ENCODE results near the gene STAM. TPM values are rescaled to one million over a fixed set of nuclear protein-coding genes. Genes with fewer than 3 reads are reported as not detected.

STAM gene
- total and polyA plus RNA-seq, 9 donors = 10.7 to 24.7 (median 20.3) TPM

GRCh38 chr10:17737027-17737965 lies 93.3 kb downstream of the STAM start:
- Histone ChIP-seq H3K27me3 (no peaks in the 10 kb centered on the region), H3K4me3 (no peak overlapping the region), H3K36me3 (no peaks in the 10 kb centered on the region), H3K4me1 (ENCODE audit: insufficient read depth) (no peaks in the 10 kb centered on the region), H3K27ac (no peak overlapping the region), H3K9me3 (no peaks in the 10 kb centered on the region)
- 48 to 52% (median 49%) methylated on average over 12 of the region's 12 CpGs for WGBS, 3 donors
- TF ChIP-seq EP300 (IDR thresholded peaks at IDR 0.05) (no peak), CTCF (IDR thresholded peaks at IDR 0.05) (peak in 2 of 3 donors; percentile 20 to 27), POLR2A (IDR thresholded peaks at IDR 0.05) (no peak)
- intact Hi-C loops (cut with DNase I) = loop anchor here (5.0 to 10.0 kb wide), 3 partner anchors 122 to 498 kb away; partner anchors contain the start of gene HACD1 (in 1 of the 4)
- DNase-seq = peak in 2 of 5 donors; percentile 27 to 35

GRCh38 chr10:17740668-17741067 lies 96.7 kb downstream of the STAM start:
- Histone ChIP-seq H3K4me1 (ENCODE audit: insufficient read depth) (no peaks in the 10 kb centered on the region), H3K4me3 (no peak overlapping the region), H3K27ac (no peak overlapping the region), H3K36me3 (no peaks in the 10 kb centered on the region), H3K27me3 (no peaks in the 10 kb centered on the region), H3K9me3 (no peaks in the 10 kb centered on the region)
- TF ChIP-seq POLR2A (IDR thresholded peaks at IDR 0.05) (no peak), EP300 (IDR thresholded peaks at IDR 0.05) (no peak), CTCF (IDR thresholded peaks at IDR 0.05) (no peak)
- intact Hi-C loops (cut with DNase I) = loop anchor here in 1 of 4 donors (5.0 kb wide), 1 partner anchor 133 kb away; no protein-coding TSS in a partner anchor
- DNase-seq = no peak
- 82 to 88% (median 88%) methylated on average over 1 of the region's 1 CpG for WGBS, 3 donors

- TF ChIP-seq POLR2A (IDR thresholded peaks at IDR 0.05) = no peak
- no peak for TF ChIP-seq EP300 (IDR thresholded peaks at IDR 0.05)
- peak; percentile 54 to 57 (median 57) for TF ChIP-seq CTCF (IDR thresholded peaks at IDR 0.05)
- intact Hi-C loops (cut with DNase I) = loop anchor here in 1 of 4 donors (5.0 kb wide), 1 partner anchor 136 kb away; no protein-coding TSS in a partner anchor
- no peaks in the 10 kb centered on the region for H3K27me3 ChIP-seq
- H3K4me1 ChIP-seq (ENCODE audit: insufficient read depth) = no peaks in the 10 kb centered on the region
- peak; percentile 46 to 73 (median 69) for DNase-seq
- no peak overlapping the region for H3K27ac ChIP-seq
- no peaks in the 10 kb centered on the region for H3K9me3 ChIP-seq
- H3K36me3 ChIP-seq = no peaks in the 10 kb centered on the region
- H3K4me3 ChIP-seq = no peak overlapping the region
- WGBS, 3 donors = 31 to 38% (median 37%) methylated on average over 14 of the region's 14 CpGs
Observed at GRCh38 chr10:17742918-17743317, 99.0 kb downstream of the STAM start.

- H3K36me3 ChIP-seq = no peaks in the 10 kb centered on the region
- WGBS, 3 donors = 97% methylated on average over 3 of the region's 3 CpGs
- intact Hi-C loops (cut with DNase I) = loop anchor here in 1 of 4 donors (5.0 kb wide), 1 partner anchor 136 kb away; no protein-coding TSS in a partner anchor
- no peaks in the 10 kb centered on the region for H3K9me3 ChIP-seq
- TF ChIP-seq EP300 (IDR thresholded peaks at IDR 0.05) = no peak
- TF ChIP-seq CTCF (IDR thresholded peaks at IDR 0.05) = no peak
- no peak for TF ChIP-seq POLR2A (IDR thresholded peaks at IDR 0.05)
- H3K27ac ChIP-seq = no peak overlapping the region
- DNase-seq = no peak
- no peaks in the 10 kb centered on the region for H3K4me1 ChIP-seq (ENCODE audit: insufficient read depth)
- H3K27me3 ChIP-seq = no peaks in the 10 kb centered on the region
- H3K4me3 ChIP-seq = no peak overlapping the region
Observed at GRCh38 chr10:17743437-17743836, 99.5 kb downstream of the STAM start.

All from ovary (tissue), 9 donors.